OCI-LY7 (cell line): ENCODE data around the gene TRAF6. TPM values are rescaled to one million over a fixed set of nuclear protein-coding genes. Genes with fewer than 3 reads are reported as not detected.

Source experiments
- small RNA-seq: library from RNA; depleted of rRNA; stranded (forward); fragments of <200 nt; gene quantifications from one replicate; pipeline ENCODE3, GENCODE V24; 2014
- total RNA-seq, 2 experiments: library from RNA; depleted of rRNA in 1 of 2; stranded (reverse); fragments of >200 nt in 1 of 2; shearing (Covaris generic) in 1 of 2; gene quantifications; 2 replicates each; pipeline ENCODE4 v1.2.3, GENCODE V29; 2014 to 2022

The TRAF6 gene
- total RNA-seq, 2 experiments from 2014 or later = 5.5 to 10.2 TPM

Small RNA genes lying within 50 kb of the gene (small RNA-seq; reads per million reads assigned to genes)
- gene AC061999.1 = not detected

Other genes starting within 250 kb of the TRAF6 start
- gene COMMD9, start 220.8 kb downstream of the TRAF6 start, total RNA-seq (2014; rRNA removed; shearing (Covaris generic)) = 26.5 and 37.6 TPM in 2 replicates
- 46.8 and 48.3 TPM in 2 replicates for gene COMMD9, start 220.8 kb downstream of the TRAF6 start, total RNA-seq (2022)
- gene PRR5L, start 214.0 kb downstream of the TRAF6 start, total RNA-seq (2014; rRNA removed; shearing (Covaris generic)) = not detected in 2 replicates
- not detected in 2 replicates for gene PRR5L, start 214.0 kb downstream of the TRAF6 start, total RNA-seq (2022)
- not detected in 2 replicates for gene RAG1, start 57.7 kb upstream of the TRAF6 start, total RNA-seq (2014; rRNA removed; shearing (Covaris generic))
- 0.65 TPM in 1 of 2 replicates, not detected in the other for gene RAG1, start 57.7 kb upstream of the TRAF6 start, total RNA-seq (2022)
- not detected in 2 replicates for gene IFTAP, start 84.2 kb upstream of the TRAF6 start, total RNA-seq (2014; rRNA removed; shearing (Covaris generic))
- gene IFTAP, start 84.2 kb upstream of the TRAF6 start, total RNA-seq (2022) = not detected in 2 replicates
- not detected in 2 replicates for gene RAG2, start 88.0 kb upstream of the TRAF6 start, total RNA-seq (2014; rRNA removed; shearing (Covaris generic))
- not detected in 2 replicates for gene RAG2, start 88.0 kb upstream of the TRAF6 start, total RNA-seq (2022)